CD4-positive, alpha-beta memory T cell (primary cell): ENCODE measurements around the gene DAB1. TPM values are rescaled to one million over a fixed set of nuclear protein-coding genes. Genes with fewer than 3 reads are reported as not detected.

Source experiments
- CTCF ChIA-PET: fragments of 350-600 bp; sonication (Branson Sonifier 250); formaldehyde crosslinking; loops from one replicate; lab custom pipeline; 2021; ENCODE audit warnings: inconsistent platforms; ENCODE audit not compliant: partially characterized antibody; lab: Charles Lee
- POLR2A ChIA-PET: fragments of 350-600 bp; sonication (Branson Sonifier 250); formaldehyde crosslinking; loops from one replicate; lab custom pipeline; 2021; ENCODE audit not compliant: partially characterized antibody; lab: Charles Lee
- DNase-seq, 5 donors: peaks; one replicate each; pipeline versions ENCODE4 v3.0.0 to v3.0.0-alpha.2; 2020 to 2022; ENCODE audit warnings: mixed read lengths in 1 of 5
- H3K27ac ChIP-seq: one replicate; pipeline ENCODE4 v1.7.0; 2013; ENCODE audit warnings: low read depth, low read length
- H3K27me3 ChIP-seq: 2 replicates; pipeline ENCODE4 v1.7.0; 2013; ENCODE audit warnings: mild to moderate bottlenecking, low read length, moderate library complexity; ENCODE audit not compliant: insufficient read depth
- H3K36me3 ChIP-seq: 2 replicates; pipeline ENCODE4 v1.7.0; 2013; ENCODE audit warnings: mild to moderate bottlenecking, low read length, moderate library complexity; ENCODE audit not compliant: insufficient read depth
- H3K4me1 ChIP-seq: 2 replicates; pipeline ENCODE4 v1.7.0; 2013; ENCODE audit warnings: mild to moderate bottlenecking, low read length, moderate library complexity; ENCODE audit not compliant: insufficient read depth
- H3K4me3 ChIP-seq, 2 donors: one replicate each; pipeline ENCODE4 v1.7.0; 2013; ENCODE audit warnings: low read length in 2 of 2, mild to moderate bottlenecking in 1 of 2
- H3K9me3 ChIP-seq, 2 donors: one replicate each; pipeline ENCODE4 v1.7.0; 2013; ENCODE audit warnings: low read length in 2 of 2, control low read depth in 1 of 2; ENCODE audit not compliant: control insufficient read depth in 1 of 2
- H3K27ac Mint-ChIP-seq, 7 donors: one replicate each; pipeline ENCODE4 v1.8.0; 2020 to 2021; ENCODE audit warnings: mixed read lengths in 7 of 7, mild to moderate bottlenecking in 6 of 7, inconsistent platforms in 3 of 7, moderate library complexity in 3 of 7
- H3K27me3 Mint-ChIP-seq, 2 donors: one replicate each; pipeline ENCODE4 v1.8.0; 2020 to 2021; ENCODE audit warnings: mixed read lengths in 2 of 2
- H3K36me3 Mint-ChIP-seq, 2 donors: one replicate each; pipeline ENCODE4 v1.8.0; 2020 to 2021; ENCODE audit warnings: mixed read lengths in 2 of 2, inconsistent platforms in 1 of 2, mild to moderate bottlenecking in 1 of 2
- H3K4me1 Mint-ChIP-seq, 4 donors: one replicate each; pipeline ENCODE4 v1.8.0; 2020 to 2021; ENCODE audit warnings: mixed read lengths in 4 of 4, mild to moderate bottlenecking in 1 of 4
- H3K4me3 Mint-ChIP-seq, 8 donors: one replicate each; pipeline ENCODE4 v1.8.0; 2020 to 2021; ENCODE audit warnings: mixed read lengths in 8 of 8, mild to moderate bottlenecking in 7 of 8, moderate library complexity in 6 of 8, inconsistent platforms in 3 of 8
- H3K9me3 Mint-ChIP-seq, 8 donors: one replicate each; pipeline ENCODE4 v1.8.0; 2020 to 2021; ENCODE audit warnings: mixed read lengths in 8 of 8, mild to moderate bottlenecking in 5 of 8, inconsistent platforms in 3 of 8, moderate library complexity in 1 of 8
- intact Hi-C: fragments of 100-400 bp; cut with micrococcal nuclease; formaldehyde crosslinking; loops from one replicate; pipeline ENCODE4 v1.15.1; 2023
- polyA plus RNA-seq, 2 donors: library from polyadenylated mRNA; unstranded; fragments of 300-500 nt; fragmentation: Illumina TruSeq; gene quantifications; one replicate each; pipeline ENCODE4 v1.2.3, GENCODE V29; 2021
- total RNA-seq, 2 experiments: library from RNA; stranded (reverse); gene quantifications; one replicate each; pipeline ENCODE4 v1.2.3, GENCODE V29; 2021

The DAB1 gene
- total and polyA plus RNA-seq, 4 experiments from 2014 or later, result 1.5 to 3.9 (median 3.2) TPM

- POLR2A ChIA-PET, result no interaction called here
Measured at GRCh38 chr1:57218487-57219079, 205.3 kb downstream of the DAB1 start.

GRCh38 chr1:57217905-57218304 lies 206.0 kb downstream of the DAB1 start:
- ChIA-PET POLR2A (no interaction called here), CTCF (no interaction called here)
- no peaks in the 10 kb centered on the region for H3K36me3 ChIP-seq
- no peak overlapping the region for H3K4me3 ChIP-seq
- H3K4me1 ChIP-seq, result no peaks in the 10 kb centered on the region
- DNase-seq, result no peak
- Mint-ChIP-seq H3K9me3 (peaks cover 0 to 15% (median 2%) of the 10 kb centered on the region in 8 donors), H3K4me1 (no peaks in the 10 kb centered on the region), H3K27me3 (no peaks in the 10 kb centered on the region), H3K36me3 (no peaks in the 10 kb centered on the region), H3K27ac (no peak overlapping the region), H3K4me3 (no peak overlapping the region)
- no peak overlapping the region for H3K27ac ChIP-seq
- intact Hi-C loops, result no loop called here
- H3K27me3 ChIP-seq, result no peaks in the 10 kb centered on the region
- no peaks in the 10 kb centered on the region for H3K9me3 ChIP-seq

More at GRCh38 chr1:57218487-57219079, 205.3 kb downstream of the DAB1 start:
- CTCF ChIA-PET, result no interaction called here
- Mint-ChIP-seq H3K9me3 (peaks cover 0 to 15% (median 2%) of the 10 kb centered on the region in 8 donors), H3K27me3 (no peaks in the 10 kb centered on the region), H3K4me1 (no peaks in the 10 kb centered on the region), H3K36me3 (no peaks in the 10 kb centered on the region), H3K4me3 (no peak overlapping the region), H3K27ac (no peak overlapping the region)
- DNase-seq, result no peak
- Histone ChIP-seq H3K27me3 (no peaks in the 10 kb centered on the region), H3K9me3 (no peaks in the 10 kb centered on the region), H3K27ac (no peak overlapping the region), H3K4me1 (no peaks in the 10 kb centered on the region), H3K36me3 (no peaks in the 10 kb centered on the region), H3K4me3 (no peak overlapping the region)
- intact Hi-C loops, result no loop called here

- no peak overlapping the region for H3K4me3 Mint-ChIP-seq
- Histone ChIP-seq H3K4me3 (no peak overlapping the region), H3K9me3 (no peaks in the 10 kb centered on the region), H3K27ac (no peak overlapping the region), H3K4me1 (no peaks in the 10 kb centered on the region), H3K27me3 (no peaks in the 10 kb centered on the region), H3K36me3 (no peaks in the 10 kb centered on the region)
- peaks cover 0 to 6% (median under 1%) of the 10 kb centered on the region in 8 donors for H3K9me3 Mint-ChIP-seq
- no peak overlapping the region for H3K27ac Mint-ChIP-seq
- H3K27me3 Mint-ChIP-seq, result no peaks in the 10 kb centered on the region
- intact Hi-C loops, result no loop called here
- ChIA-PET CTCF (no interaction called here), POLR2A (no interaction called here)
- no peak for DNase-seq
- no peaks in the 10 kb centered on the region for H3K4me1 Mint-ChIP-seq
- H3K36me3 Mint-ChIP-seq, result no peaks in the 10 kb centered on the region
Measured at GRCh38 chr1:57214951-57215575, 208.8 kb downstream of the DAB1 start.

GRCh38 chr1:57210881-57211280 lies 213.0 kb downstream of the DAB1 start:
- intact Hi-C loops, result no loop called here
- H3K36me3 ChIP-seq, result no peaks in the 10 kb centered on the region
- H3K9me3 ChIP-seq, result no peaks in the 10 kb centered on the region
- H3K4me3 Mint-ChIP-seq, result no peak overlapping the region
- H3K27ac Mint-ChIP-seq, result no peak overlapping the region
- ChIA-PET POLR2A (no interaction called here), CTCF (no interaction called here)
- H3K9me3 Mint-ChIP-seq, result peaks cover 0 to 4% (median under 1%) of the 10 kb centered on the region in 8 donors
- H3K4me1 ChIP-seq, result no peaks in the 10 kb centered on the region
- H3K4me3 ChIP-seq, result no peak overlapping the region
- no peaks in the 10 kb centered on the region for H3K27me3 Mint-ChIP-seq
- H3K36me3 Mint-ChIP-seq, result no peaks in the 10 kb centered on the region
- DNase-seq, result no peak
- H3K4me1 Mint-ChIP-seq, result no peaks in the 10 kb centered on the region
- H3K27me3 ChIP-seq, result no peaks in the 10 kb centered on the region
- no peak overlapping the region for H3K27ac ChIP-seq

- Histone ChIP-seq H3K4me3 (no peak overlapping the region), H3K36me3 (no peaks in the 10 kb centered on the region), H3K27ac (no peak overlapping the region), H3K27me3 (no peaks in the 10 kb centered on the region), H3K4me1 (no peaks in the 10 kb centered on the region), H3K9me3 (no peaks in the 10 kb centered on the region)
- Mint-ChIP-seq H3K4me3 (no peak overlapping the region), H3K27me3 (no peaks in the 10 kb centered on the region), H3K9me3 (peaks cover 0 to 4% (median under 1%) of the 10 kb centered on the region in 8 donors), H3K4me1 (no peaks in the 10 kb centered on the region), H3K36me3 (no peaks in the 10 kb centered on the region), H3K27ac (no peak overlapping the region)
- POLR2A ChIA-PET, result no interaction called here
- intact Hi-C loops, result no loop called here
- CTCF ChIA-PET, result no interaction called here
- DNase-seq, result no peak
Measured at GRCh38 chr1:57209495-57209894, 214.4 kb downstream of the DAB1 start.

GRCh38 chr1:57208741-57209302 lies 215.0 kb downstream of the DAB1 start:
- ChIA-PET POLR2A (no interaction called here), CTCF (no interaction called here)

GRCh38 chr1:57206038-57206437 lies 217.8 kb downstream of the DAB1 start:
- Histone ChIP-seq H3K27ac (no peak overlapping the region), H3K9me3 (no peaks in the 10 kb centered on the region), H3K27me3 (no peaks in the 10 kb centered on the region), H3K4me3 (no peak overlapping the region), H3K4me1 (no peaks in the 10 kb centered on the region), H3K36me3 (no peaks in the 10 kb centered on the region)
- no peaks in the 10 kb centered on the region for H3K36me3 Mint-ChIP-seq
- intact Hi-C loops, result no loop called here
- ChIA-PET POLR2A (no interaction called here), CTCF (no interaction called here)
- DNase-seq, result no peak
- H3K4me3 Mint-ChIP-seq, result no peak overlapping the region
- no peaks in the 10 kb centered on the region for H3K27me3 Mint-ChIP-seq
- no peak overlapping the region for H3K27ac Mint-ChIP-seq
- peaks cover 0 to 4% (median 0%) of the 10 kb centered on the region in 8 donors for H3K9me3 Mint-ChIP-seq
- H3K4me1 Mint-ChIP-seq, result no peaks in the 10 kb centered on the region

More at GRCh38 chr1:57208741-57209302, 215.0 kb downstream of the DAB1 start:
- H3K36me3 ChIP-seq, result no peaks in the 10 kb centered on the region
- H3K27ac ChIP-seq, result no peak overlapping the region
- no peaks in the 10 kb centered on the region for H3K4me1 ChIP-seq
- Mint-ChIP-seq H3K9me3 (peaks cover 0 to 4% (median 0%) of the 10 kb centered on the region in 8 donors), H3K4me1 (no peaks in the 10 kb centered on the region), H3K36me3 (no peaks in the 10 kb centered on the region), H3K4me3 (no peak overlapping the region), H3K27ac (no peak overlapping the region), H3K27me3 (no peaks in the 10 kb centered on the region)
- no peaks in the 10 kb centered on the region for H3K27me3 ChIP-seq
- intact Hi-C loops, result no loop called here
- H3K4me3 ChIP-seq, result no peak overlapping the region
- H3K9me3 ChIP-seq, result no peaks in the 10 kb centered on the region
- DNase-seq, result no peak
